ENCODE measurements around the gene PPP4R3C. TPM values are rescaled to one million over a fixed set of nuclear protein-coding genes. Genes with fewer than 3 reads are reported as not detected.
"Not testable (repeated sequence)": the region's sequence is repeated elsewhere in the genome, so short reads cannot be mapped to it uniquely, and the experiment has no call there.

The PPP4R3C gene
- total RNA-seq, result not detected in 2 replicates

- no peak for DNase-seq
Measured at GRCh38 chrX:27463187-27463586, at the start of gene PPP4R3C. Gene PPP4R3C (minus strand): TSS chrX:27463341. CDS start chrX:27463296, 45 bp downstream.

GRCh38 chrX:27491397-27491796 is 28.3 kb upstream of the PPP4R3C start:
- DNase-seq, result no peak

GRCh38 chrX:27466051-27466450 is 2.9 kb upstream of the PPP4R3C start:
- DNase-seq, result no peak

- DNase-seq, result no peak
Measured at GRCh38 chrX:27465036-27465435, 1.9 kb upstream of the PPP4R3C start.

GRCh38 chrX:27459129-27459528 is 4.0 kb downstream of the PPP4R3C start:
- not testable (repeated sequence) for DNase-seq

GRCh38 chrX:27458544-27458943 is 4.6 kb downstream of the PPP4R3C start:
- not testable (repeated sequence) for DNase-seq

GRCh38 chrX:27451324-27451723 is 11.8 kb downstream of the PPP4R3C start:
- DNase-seq, result no peak

- no peak for DNase-seq
Measured at GRCh38 chrX:27446423-27446822, 16.7 kb downstream of the PPP4R3C start.

- no peak for DNase-seq
Measured at GRCh38 chrX:27445438-27445837, 17.7 kb downstream of the PPP4R3C start.

GRCh38 chrX:27444093-27444908 is 18.8 kb downstream of the PPP4R3C start:
- no peak for DNase-seq

GRCh38 chrX:27442392-27442791 is 20.7 kb downstream of the PPP4R3C start:
- DNase-seq, result peak; percentile 1

GRCh38 chrX:27439771-27440170 is 23.4 kb downstream of the PPP4R3C start:
- DNase-seq, result peak; percentile 18

GRCh38 chrX:27438937-27439336 is 24.2 kb downstream of the PPP4R3C start:
- no peak for DNase-seq

GRCh38 chrX:27435031-27435430 is 28.1 kb downstream of the PPP4R3C start:
- no peak for DNase-seq

Other genes with a start within 250 kb of the PPP4R3C start
- gene DCAF8L2, start 127.0 kb upstream of the PPP4R3C start, total RNA-seq, result not detected in 2 replicates